Mucosa of descending colon (tissue), 3 donors: Measurements from ENCODE around the gene SPINK7. TPM values are rescaled to one million over a fixed set of nuclear protein-coding genes. Genes with fewer than 3 reads are reported as not detected.
"Not testable (repeated sequence)": the region's sequence is repeated elsewhere in the genome, so short reads cannot be mapped to it uniquely, and the experiment has no call there.

Source experiments
- ATAC-seq: fragments of 200-7000 bp; cut with Tn5 transposase; one replicate; pipeline ENCODE4 v1.9.1; 2020; ENCODE audit warnings: mild to moderate bottlenecking, moderate library complexity
- DNase-seq, 3 donors: peaks; one replicate each; pipeline ENCODE4 v3.0.0-alpha.2; 2020
- H3K36me3 ChIP-seq: fragments of 200-600 bp; one replicate; pipeline ENCODE4 v1.8.0; 2021; ENCODE audit warnings: low read depth, mild to moderate bottlenecking
- H3K4me1 ChIP-seq: fragments of 200-600 bp; one replicate; pipeline ENCODE4 v1.8.0; 2021; ENCODE audit warnings: low read depth, mild to moderate bottlenecking
- H3K4me3 ChIP-seq: fragments of 200-600 bp; one replicate; pipeline ENCODE4 v1.8.0; 2021; ENCODE audit warnings: mild to moderate bottlenecking
- H3K9me3 ChIP-seq: fragments of 200-600 bp; one replicate; pipeline ENCODE4 v1.8.0; 2021; ENCODE audit warnings: mild to moderate bottlenecking
- CTCF ChIP-seq: fragments of 200-600 bp; IDR thresholded peaks from one replicate; pipeline ENCODE4 v1.8.0; 2022; ENCODE audit warnings: antibody characterized with exemption, mild to moderate bottlenecking
- intact Hi-C, 2 donors: fragments of 100-400 bp; cut with DNase I in 1 of 2; cut with micrococcal nuclease in 1 of 2; formaldehyde crosslinking; loops; one replicate each; pipeline versions ENCODE4 v1.11.0 to v1.11.1; 2022; cut with DNase I, micrococcal nuclease
- long read RNA-seq, 2 donors: library from polyadenylated mRNA; unstranded; transcript quantifications; one replicate each; pipeline ENCODE4 v2.0.0, GENCODE V29; 2019 to 2021
- total RNA-seq, 3 donors: library from RNA; stranded (reverse); fragmentation: NEBNext Ultra II Directional in 2 of 3; extraction: Animal tissue kit (Norgen Biotek cat#: 25700) in 2 of 3; gene quantifications; one replicate each; pipeline versions ENCODE4 v1.2.1 to v1.2.4, GENCODE V29; 2021 to 2023
- donor health status: DM: no; HTN: no; CAD: no; lungs with moderate emphysema.
- donor health status: DM: no; HTN: no; CAD: no.
- donor health status: DM: no; HTN: yes; CAD: no.

The SPINK7 gene
- not detected for total RNA-seq
- long read RNA-seq, donor 1, result 0 reads
- long read RNA-seq, donor 2, result 0 reads

GRCh38 chr5:148312153-148312552 is at the start of gene SPINK7:
TSS of gene SPINK7 (plus strand) at chr5:148312423. CDS start at chr5:148312484, 61 bp downstream.
- Histone ChIP-seq H3K4me1 (no peaks in the 10 kb centered on the region), H3K4me3 (no peak within 1 kb of the TSS), H3K36me3 (no peaks in the 10 kb centered on the region), H3K9me3 (no peaks in the 10 kb centered on the region)
- TF ChIP-seq CTCF, result no peak
- ATAC-seq, result peak; percentile 28
- DNase-seq, result no peak
- intact Hi-C loops, result no loop called here

GRCh38 chr5:148267962-148268361 is 44.3 kb upstream of the SPINK7 start:
- no peak for ATAC-seq
- intact Hi-C loops, result no loop called here

GRCh38 chr5:148268566-148268965 is 43.7 kb upstream of the SPINK7 start, which contains the start of gene SPINK13:
TSS of gene SPINK13 (plus strand) at chr5:148268794. CDS start at chr5:148270073, 1,279 bp downstream.
- DNase-seq, result no peak
- Histone ChIP-seq H3K9me3 (peaks cover 4% of the 10 kb centered on the region), H3K4me1 (no peaks in the 10 kb centered on the region), H3K4me3 (no peak within 1 kb of the TSS), H3K36me3 (no peaks in the 10 kb centered on the region)
- intact Hi-C loops, result no loop called here
- no peak for ATAC-seq
- no peak for TF ChIP-seq CTCF

More at GRCh38 chr5:148267962-148268361, 44.3 kb upstream of the SPINK7 start:
- no peak for TF ChIP-seq CTCF
- Histone ChIP-seq H3K36me3 (no peaks in the 10 kb centered on the region), H3K4me1 (no peaks in the 10 kb centered on the region), H3K9me3 (peaks cover 4% of the 10 kb centered on the region), H3K4me3 (no peak overlapping the region)
- no peak for DNase-seq

- H3K4me1 ChIP-seq, H3K9me3 ChIP-seq, intact Hi-C loops, ATAC-seq, H3K4me3 ChIP-seq, DNase-seq, H3K36me3 ChIP-seq: not testable (repeated sequence)
Observed at GRCh38 chr5:148275129-148275528, 37.1 kb upstream of the SPINK7 start.

GRCh38 chr5:148280893-148281292 is 31.3 kb upstream of the SPINK7 start:
- H3K4me3 ChIP-seq, intact Hi-C loops, H3K9me3 ChIP-seq, H3K4me1 ChIP-seq, DNase-seq, ATAC-seq, H3K36me3 ChIP-seq: not testable (repeated sequence)

- H3K4me1 ChIP-seq, H3K36me3 ChIP-seq, DNase-seq, H3K9me3 ChIP-seq, ATAC-seq, H3K4me3 ChIP-seq, intact Hi-C loops: not testable (repeated sequence)
Observed at GRCh38 chr5:148281336-148281735, 30.9 kb upstream of the SPINK7 start.

GRCh38 chr5:148290271-148291195 is 21.7 kb upstream of the SPINK7 start:
- ATAC-seq (peak; percentile 42), DNase-seq (peak in 1 of 3 donors; percentile 3)
- intact Hi-C loops, result no loop called here
- Histone ChIP-seq H3K9me3 (no peaks in the 10 kb centered on the region), H3K4me3 (no peak overlapping the region), H3K36me3 (no peaks in the 10 kb centered on the region), H3K4me1 (no peaks in the 10 kb centered on the region)
- no peak for TF ChIP-seq CTCF
